ENCODE results near the gene CHRD.

CHRD gene

DNA sequence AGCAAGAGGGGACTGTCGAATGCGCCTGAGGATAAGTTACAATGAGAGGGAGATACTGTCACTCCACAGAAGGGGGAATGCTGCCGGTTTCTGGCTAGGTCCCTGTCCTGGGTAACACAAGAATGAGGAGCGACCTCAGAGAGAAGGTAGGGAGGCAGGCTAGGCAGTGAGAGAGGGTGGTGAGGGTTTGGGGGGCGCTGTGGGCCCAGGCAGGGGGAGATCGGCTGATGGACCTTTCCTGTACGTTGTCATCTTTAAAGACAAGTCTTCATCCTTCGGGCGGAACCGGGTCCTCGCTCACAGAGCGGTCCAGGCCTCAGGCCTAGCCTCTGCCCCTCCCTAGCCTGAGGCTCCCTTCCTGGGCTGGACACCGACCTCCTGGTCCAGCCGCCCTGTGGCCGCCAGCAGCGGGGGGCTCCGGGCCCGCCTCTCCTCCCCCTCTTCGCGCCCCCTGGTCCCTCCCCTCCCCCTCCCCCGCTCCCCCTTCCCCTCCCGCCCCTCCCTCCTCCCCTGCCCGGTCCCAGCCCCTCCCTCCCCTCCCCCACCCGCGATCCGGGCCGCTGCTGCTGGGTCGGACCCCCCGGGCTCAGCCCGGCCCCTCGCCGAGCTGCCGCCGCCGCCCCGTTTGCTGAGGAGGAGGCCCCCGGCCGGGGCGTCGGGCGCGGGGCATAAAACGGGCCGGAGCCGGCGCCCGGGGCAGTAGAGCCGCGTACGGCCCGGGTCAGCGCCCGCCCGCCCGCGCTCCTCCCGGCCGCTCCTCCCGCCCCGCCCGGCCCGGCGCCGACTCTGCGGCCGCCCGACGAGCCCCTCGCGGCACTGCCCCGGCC, at the start of gene CHRD:
TSS of gene CHRD (plus strand) at position 697 of the 827 bp plus-strand sequence. CDS start 265 bp downstream, outside the sequence.
- no peak for DNase-seq (ENCODE audit: low read depth)
- in situ Hi-C loops (cut with HindIII; ENCODE audit: low sequenced_read_pairs), result no loop called here
- peak within 1 kb of the TSS; percentile 31 for H3K4me3 ChIP-seq (ENCODE audit: low read depth, low read length)
- TF ChIP-seq, protein P1, sequence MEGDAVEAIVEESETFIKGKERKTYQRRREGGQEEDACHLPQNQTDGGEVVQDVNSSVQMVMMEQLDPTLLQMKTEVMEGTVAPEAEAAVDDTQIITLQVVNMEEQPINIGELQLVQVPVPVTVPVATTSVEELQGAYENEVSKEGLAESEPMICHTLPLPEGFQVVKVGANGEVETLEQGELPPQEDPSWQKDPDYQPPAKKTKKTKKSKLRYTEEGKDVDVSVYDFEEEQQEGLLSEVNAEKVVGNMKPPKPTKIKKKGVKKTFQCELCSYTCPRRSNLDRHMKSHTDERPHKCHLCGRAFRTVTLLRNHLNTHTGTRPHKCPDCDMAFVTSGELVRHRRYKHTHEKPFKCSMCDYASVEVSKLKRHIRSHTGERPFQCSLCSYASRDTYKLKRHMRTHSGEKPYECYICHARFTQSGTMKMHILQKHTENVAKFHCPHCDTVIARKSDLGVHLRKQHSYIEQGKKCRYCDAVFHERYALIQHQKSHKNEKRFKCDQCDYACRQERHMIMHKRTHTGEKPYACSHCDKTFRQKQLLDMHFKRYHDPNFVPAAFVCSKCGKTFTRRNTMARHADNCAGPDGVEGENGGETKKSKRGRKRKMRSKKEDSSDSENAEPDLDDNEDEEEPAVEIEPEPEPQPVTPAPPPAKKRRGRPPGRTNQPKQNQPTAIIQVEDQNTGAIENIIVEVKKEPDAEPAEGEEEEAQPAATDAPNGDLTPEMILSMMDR (IDR thresholded peaks at IDR 0.05; ENCODE audit: low read depth, low read length, missing control alignments), result no peak

DNA sequence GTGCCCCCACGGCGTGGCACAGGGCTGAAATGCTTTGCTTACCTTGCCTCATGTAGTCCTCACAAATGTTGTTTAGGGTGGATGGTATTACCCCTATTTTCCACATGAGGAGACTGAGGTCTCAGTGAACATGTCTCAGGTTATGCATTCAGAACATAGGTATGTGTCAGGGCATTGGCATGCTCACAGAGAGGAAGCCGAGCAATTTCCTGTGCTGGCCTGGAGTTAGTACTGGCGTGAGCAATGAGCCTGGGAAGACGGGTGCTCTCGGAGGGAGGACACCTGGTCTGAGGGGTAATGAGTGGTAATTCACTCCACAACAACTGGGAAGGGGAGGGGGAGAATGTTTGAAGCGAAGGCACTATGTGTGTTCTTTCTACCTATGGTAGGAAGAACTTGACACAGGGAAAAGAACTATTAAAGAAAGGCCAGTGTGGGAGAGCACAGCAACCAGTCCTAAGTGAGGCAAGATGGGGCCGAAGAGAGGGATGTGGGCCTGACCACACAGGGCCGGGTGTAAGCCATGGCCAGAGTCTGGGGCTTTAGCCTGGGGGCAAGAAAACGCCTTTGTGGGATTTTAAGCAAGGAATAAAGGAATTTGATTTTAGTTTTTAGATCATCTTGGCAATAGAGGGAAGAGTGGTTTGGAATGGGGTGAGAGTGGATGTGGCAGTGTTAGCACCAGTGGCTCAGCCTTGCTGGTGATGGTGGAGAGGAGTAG, 47.3 kb upstream of the CHRD start:
- H3K4me3 ChIP-seq (ENCODE audit: low read depth, low read length), result no peak overlapping the region
- in situ Hi-C loops (cut with HindIII; ENCODE audit: low sequenced_read_pairs), result no loop called here
- TF ChIP-seq, protein P1 (IDR thresholded peaks at IDR 0.05; ENCODE audit: low read depth, low read length, missing control alignments), result no peak
- DNase-seq (ENCODE audit: low read depth), result peak; percentile 79

DNA sequence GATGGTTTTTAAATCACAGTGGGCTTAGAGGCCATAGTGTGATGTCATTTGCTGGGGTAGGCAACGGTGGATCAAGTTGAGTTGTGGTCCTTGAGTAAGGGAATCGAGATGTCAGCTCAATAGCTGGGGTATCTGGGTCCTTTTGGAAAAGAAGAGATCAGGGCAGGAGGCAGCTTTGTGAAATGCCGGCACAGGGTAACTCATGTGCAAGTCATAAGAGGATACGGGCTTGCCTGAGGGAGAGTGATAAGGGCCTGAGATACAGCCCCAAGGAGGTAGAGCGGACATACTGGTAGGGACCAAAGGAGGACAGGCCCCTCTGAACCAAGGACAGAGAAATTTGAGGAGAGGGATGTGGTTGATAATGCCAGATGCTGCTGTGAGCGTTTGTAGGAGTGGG, 46.7 kb upstream of the CHRD start:
- TF ChIP-seq, protein P1 (IDR thresholded peaks at IDR 0.05; ENCODE audit: low read depth, low read length, missing control alignments), result no peak
- H3K4me3 ChIP-seq (ENCODE audit: low read depth, low read length), result no peak overlapping the region
- in situ Hi-C loops (cut with HindIII; ENCODE audit: low sequenced_read_pairs), result no loop called here
- no peak for DNase-seq (ENCODE audit: low read depth)

DNA sequence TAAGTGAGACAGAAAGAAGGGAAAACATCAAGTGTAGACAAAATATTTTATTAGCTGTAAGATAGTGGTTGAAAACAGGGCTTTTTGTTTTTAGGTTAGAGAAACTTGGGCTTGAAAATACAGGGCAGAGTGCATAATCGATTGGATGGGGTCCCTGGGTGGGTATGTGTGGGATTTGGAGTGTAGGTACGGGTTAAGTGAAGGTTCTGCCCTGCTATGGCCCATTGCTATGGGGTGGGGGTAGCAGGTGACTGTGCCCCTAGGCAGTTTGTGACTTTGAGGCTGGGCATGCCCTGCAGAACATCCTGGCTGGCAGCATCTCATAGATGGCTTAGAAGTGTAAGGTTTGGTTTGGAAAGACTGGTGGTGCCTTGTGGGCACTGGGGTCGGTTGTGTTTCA, 46.2 kb upstream of the CHRD start:
- DNase-seq (ENCODE audit: low read depth), result no peak
- in situ Hi-C loops (cut with HindIII; ENCODE audit: low sequenced_read_pairs), result no loop called here

DNA sequence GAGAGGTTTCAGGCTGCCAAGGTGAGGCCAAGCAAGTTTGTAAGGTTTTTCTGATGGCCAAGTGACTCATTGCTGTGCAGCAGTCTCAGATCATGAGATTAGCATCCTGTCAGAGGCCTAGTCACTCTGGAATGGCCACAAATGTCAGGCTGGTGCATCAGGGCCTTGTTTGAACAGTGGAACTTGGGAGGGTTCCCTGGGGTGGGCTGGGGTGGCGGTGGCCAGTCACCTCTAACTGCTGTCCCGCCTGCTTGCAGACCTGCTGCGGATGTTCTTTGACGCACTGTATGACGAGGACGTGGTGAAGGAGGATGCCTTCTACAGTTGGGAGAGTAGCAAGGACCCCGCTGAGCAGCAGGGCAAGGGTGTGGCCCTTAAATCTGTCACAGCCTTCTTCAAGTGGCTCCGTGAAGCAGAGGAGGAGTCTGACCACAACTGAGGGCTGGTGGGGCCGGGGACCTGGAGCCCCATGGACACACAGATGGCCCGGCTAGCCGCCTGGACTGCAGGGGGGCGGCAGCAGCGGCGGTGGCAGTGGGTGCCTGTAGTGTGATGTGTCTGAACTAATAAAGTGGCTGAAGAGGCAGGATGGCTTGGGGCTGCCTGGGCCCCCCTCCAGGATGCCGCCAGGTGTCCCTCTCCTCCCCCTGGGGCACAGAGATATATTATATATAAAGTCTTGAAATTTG, 45.2 kb upstream of the CHRD start:
- DNase-seq (ENCODE audit: low read depth), result no peak
- in situ Hi-C loops (cut with HindIII; ENCODE audit: low sequenced_read_pairs), result no loop called here

More for the DNA sequence above, 46.2 kb upstream of the CHRD start:
- no peak overlapping the region for H3K4me3 ChIP-seq (ENCODE audit: low read depth, low read length)
- TF ChIP-seq, protein P1 (IDR thresholded peaks at IDR 0.05; ENCODE audit: low read depth, low read length, missing control alignments), result no peak

DNA sequence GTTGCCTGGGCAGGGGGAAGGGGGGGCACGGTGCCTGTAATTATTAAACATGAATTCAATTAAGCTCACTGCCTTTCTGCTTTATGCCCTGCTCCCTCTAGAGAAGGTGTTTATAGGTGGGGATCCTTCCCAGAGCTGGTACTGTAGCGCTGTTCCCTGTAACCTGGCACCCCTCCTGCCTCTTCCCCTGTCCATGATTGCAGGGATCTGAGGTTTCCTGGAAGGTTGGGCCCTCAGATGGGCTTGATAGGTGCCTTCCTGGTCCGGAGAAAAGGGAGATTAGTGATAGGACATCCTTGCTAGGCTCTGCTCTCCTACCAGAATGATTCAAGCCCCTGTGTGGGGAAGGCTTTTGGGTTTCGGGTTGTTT, 44.6 kb upstream of the CHRD start:
- TF ChIP-seq, protein P1 (IDR thresholded peaks at IDR 0.05; ENCODE audit: low read depth, low read length, missing control alignments), result no peak
- peak overlapping the region; percentile 57 for H3K4me3 ChIP-seq (ENCODE audit: low read depth, low read length)
- no peak for DNase-seq (ENCODE audit: low read depth)
- in situ Hi-C loops (cut with HindIII; ENCODE audit: low sequenced_read_pairs), result no loop called here

More for the DNA sequence above, 45.2 kb upstream of the CHRD start:
- TF ChIP-seq, protein P1 (IDR thresholded peaks at IDR 0.05; ENCODE audit: low read depth, low read length, missing control alignments), result no peak
- H3K4me3 ChIP-seq (ENCODE audit: low read depth, low read length), result no peak overlapping the region
